ENCODE measurements around the gene CNGA2. TPM values are rescaled to one million over a fixed set of nuclear protein-coding genes. Genes with fewer than 3 reads are reported as not detected.

The CNGA2 gene
- total and polyA plus RNA-seq, 2 experiments from 2014 or later = not detected

DNA sequence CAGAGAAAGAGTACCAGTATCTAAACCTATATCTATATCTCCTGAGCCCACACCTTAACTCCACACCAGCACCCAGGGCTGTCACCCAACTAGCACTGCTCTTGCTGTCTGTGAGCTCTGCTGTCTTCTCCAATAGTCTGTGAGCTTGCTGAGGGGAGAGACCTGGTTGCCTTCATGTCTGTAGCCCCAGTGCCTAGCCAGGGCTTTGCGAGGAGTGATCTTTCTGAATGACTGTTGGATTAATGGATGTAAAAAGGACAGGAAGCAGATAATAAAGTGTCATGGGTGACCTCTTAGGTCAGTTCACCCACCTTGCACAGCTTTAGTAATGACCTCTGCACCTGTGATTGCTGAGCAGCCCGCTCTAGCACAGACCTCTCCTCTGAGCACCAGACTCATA, 30.5 kb downstream of the CNGA2 start:
- H3K9me3 Mint-ChIP-seq = peaks cover 4% of the 10 kb centered on the region; the same call in 2 of the 3 replicates
- Histone ChIP-seq H3K4me2 (no peak overlapping the region), H3K4me3 (no peak overlapping the region), H3K79me2 (replicated peaks; ENCODE audit: insufficient read depth) (no peaks in the 10 kb centered on the region), H2AFZ (no peak overlapping the region), H3K27me3 (ENCODE audit: insufficient read depth) (no peaks in the 10 kb centered on the region), H3K36me3 (ENCODE audit: insufficient read depth) (no peaks in the 10 kb centered on the region), H3F3A (replicated peaks; ENCODE audit: low read depth) (no peaks in the 10 kb centered on the region), H3K4me1 (ENCODE audit: insufficient read depth) (no peaks in the 10 kb centered on the region), H4K20me1 (replicated peaks; ENCODE audit: insufficient read depth) (no peaks in the 10 kb centered on the region), H3K9me2 (ENCODE audit: insufficient read depth) (no peaks in the 10 kb centered on the region), H3K27ac (ENCODE audit: low read depth) (no peak overlapping the region)
- no peaks in the 10 kb centered on the region for H3K4me1 Mint-ChIP-seq
- DNase-seq (ENCODE audit: low spot score) = no peak
- ATAC-seq = no peak
- peaks cover 4% of the 10 kb centered on the region for H3K27me3 Mint-ChIP-seq (ENCODE audit: insufficient read depth, low read depth, poor library complexity)
- TF ChIP-seq, protein P1, sequence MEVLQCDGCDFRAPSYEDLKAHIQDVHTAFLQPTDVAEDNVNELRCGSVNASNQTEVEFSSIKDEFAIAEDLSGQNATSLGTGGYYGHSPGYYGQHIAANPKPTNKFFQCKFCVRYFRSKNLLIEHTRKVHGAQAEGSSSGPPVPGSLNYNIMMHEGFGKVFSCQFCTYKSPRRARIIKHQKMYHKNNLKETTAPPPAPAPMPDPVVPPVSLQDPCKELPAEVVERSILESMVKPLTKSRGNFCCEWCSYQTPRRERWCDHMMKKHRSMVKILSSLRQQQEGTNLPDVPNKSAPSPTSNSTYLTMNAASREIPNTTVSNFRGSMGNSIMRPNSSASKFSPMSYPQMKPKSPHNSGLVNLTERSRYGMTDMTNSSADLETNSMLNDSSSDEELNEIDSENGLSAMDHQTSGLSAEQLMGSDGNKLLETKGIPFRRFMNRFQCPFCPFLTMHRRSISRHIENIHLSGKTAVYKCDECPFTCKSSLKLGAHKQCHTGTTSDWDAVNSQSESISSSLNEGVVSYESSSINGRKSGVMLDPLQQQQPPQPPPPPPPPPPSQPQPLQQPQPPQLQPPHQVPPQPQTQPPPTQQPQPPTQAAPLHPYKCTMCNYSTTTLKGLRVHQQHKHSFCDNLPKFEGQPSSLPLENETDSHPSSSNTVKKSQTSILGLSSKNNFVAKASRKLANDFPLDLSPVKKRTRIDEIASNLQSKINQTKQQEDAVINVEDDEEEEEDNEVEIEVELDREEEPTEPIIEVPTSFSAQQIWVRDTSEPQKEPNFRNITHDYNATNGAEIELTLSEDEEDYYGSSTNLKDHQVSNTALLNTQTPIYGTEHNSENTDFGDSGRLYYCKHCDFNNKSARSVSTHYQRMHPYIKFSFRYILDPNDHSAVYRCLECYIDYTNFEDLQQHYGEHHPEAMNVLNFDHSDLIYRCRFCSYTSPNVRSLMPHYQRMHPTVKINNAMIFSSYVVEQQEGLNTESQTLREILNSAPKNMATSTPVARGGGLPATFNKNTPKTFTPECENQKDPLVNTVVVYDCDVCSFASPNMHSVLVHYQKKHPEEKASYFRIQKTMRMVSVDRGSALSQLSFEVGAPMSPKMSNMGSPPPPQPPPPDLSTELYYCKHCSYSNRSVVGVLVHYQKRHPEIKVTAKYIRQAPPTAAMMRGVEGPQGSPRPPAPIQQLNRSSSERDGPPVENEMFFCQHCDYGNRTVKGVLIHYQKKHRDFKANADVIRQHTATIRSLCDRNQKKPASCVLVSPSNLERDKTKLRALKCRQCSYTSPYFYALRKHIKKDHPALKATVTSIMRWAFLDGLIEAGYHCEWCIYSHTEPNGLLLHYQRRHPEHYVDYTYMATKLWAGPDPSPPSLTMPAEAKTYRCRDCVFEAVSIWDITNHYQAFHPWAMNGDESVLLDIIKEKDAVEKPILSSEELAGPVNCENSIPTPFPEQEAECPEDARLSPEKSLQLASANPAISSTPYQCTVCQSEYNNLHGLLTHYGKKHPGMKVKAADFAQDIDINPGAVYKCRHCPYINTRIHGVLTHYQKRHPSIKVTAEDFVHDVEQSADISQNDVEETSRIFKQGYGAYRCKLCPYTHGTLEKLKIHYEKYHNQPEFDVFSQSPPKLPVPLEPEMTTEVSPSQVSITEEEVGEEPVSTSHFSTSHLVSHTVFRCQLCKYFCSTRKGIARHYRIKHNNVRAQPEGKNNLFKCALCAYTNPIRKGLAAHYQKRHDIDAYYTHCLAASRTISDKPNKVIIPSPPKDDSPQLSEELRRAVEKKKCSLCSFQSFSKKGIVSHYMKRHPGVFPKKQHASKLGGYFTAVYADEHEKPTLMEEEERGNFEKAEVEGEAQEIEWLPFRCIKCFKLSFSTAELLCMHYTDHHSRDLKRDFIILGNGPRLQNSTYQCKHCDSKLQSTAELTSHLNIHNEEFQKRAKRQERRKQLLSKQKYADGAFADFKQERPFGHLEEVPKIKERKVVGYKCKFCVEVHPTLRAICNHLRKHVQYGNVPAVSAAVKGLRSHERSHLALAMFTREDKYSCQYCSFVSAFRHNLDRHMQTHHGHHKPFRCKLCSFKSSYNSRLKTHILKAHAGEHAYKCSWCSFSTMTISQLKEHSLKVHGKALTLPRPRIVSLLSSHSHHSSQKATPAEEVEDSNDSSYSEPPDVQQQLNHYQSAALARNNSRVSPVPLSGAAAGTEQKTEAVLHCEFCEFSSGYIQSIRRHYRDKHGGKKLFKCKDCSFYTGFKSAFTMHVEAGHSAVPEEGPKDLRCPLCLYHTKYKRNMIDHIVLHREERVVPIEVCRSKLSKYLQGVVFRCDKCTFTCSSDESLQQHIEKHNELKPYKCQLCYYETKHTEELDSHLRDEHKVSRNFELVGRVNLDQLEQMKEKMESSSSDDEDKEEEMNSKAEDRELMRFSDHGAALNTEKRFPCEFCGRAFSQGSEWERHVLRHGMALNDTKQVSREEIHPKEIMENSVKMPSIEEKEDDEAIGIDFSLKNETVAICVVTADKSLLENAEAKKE (CRISPR knock-in tag; IDR thresholded peaks at IDR 0.05) = no peak
- TF ChIP-seq POLR2AphosphoS5 (IDR thresholded peaks at IDR 0.05; ENCODE audit: low read depth) (no peak), EZH2phosphoT487 (IDR thresholded peaks at IDR 0.05; ENCODE audit: unreplicated experiment) (no peak), EZH2 (IDR thresholded peaks at IDR 0.05; ENCODE audit: low read depth, unreplicated experiment) (no peak), ZNF331 (CRISPR knock-in tag; IDR thresholded peaks at IDR 0.05; ENCODE audit: low read depth) (no peak), STAT1 (IDR thresholded peaks at IDR 0.05; ENCODE audit: unreplicated experiment) (no peak), CREB1 (CRISPR knock-in tag; IDR thresholded peaks at IDR 0.05; ENCODE audit: low read depth) (no peak), JUNB (IDR thresholded peaks at IDR 0.05; ENCODE audit: unreplicated experiment) (no peak), ZNF114 (CRISPR knock-in tag; IDR thresholded peaks at IDR 0.05) (no peak), NANOG (IDR thresholded peaks at IDR 0.05; ENCODE audit: borderline replicate concordance) (no peak)
- TF ChIP-seq, protein P2, sequence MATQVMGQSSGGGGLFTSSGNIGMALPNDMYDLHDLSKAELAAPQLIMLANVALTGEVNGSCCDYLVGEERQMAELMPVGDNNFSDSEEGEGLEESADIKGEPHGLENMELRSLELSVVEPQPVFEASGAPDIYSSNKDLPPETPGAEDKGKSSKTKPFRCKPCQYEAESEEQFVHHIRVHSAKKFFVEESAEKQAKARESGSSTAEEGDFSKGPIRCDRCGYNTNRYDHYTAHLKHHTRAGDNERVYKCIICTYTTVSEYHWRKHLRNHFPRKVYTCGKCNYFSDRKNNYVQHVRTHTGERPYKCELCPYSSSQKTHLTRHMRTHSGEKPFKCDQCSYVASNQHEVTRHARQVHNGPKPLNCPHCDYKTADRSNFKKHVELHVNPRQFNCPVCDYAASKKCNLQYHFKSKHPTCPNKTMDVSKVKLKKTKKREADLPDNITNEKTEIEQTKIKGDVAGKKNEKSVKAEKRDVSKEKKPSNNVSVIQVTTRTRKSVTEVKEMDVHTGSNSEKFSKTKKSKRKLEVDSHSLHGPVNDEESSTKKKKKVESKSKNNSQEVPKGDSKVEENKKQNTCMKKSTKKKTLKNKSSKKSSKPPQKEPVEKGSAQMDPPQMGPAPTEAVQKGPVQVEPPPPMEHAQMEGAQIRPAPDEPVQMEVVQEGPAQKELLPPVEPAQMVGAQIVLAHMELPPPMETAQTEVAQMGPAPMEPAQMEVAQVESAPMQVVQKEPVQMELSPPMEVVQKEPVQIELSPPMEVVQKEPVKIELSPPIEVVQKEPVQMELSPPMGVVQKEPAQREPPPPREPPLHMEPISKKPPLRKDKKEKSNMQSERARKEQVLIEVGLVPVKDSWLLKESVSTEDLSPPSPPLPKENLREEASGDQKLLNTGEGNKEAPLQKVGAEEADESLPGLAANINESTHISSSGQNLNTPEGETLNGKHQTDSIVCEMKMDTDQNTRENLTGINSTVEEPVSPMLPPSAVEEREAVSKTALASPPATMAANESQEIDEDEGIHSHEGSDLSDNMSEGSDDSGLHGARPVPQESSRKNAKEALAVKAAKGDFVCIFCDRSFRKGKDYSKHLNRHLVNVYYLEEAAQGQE (IDR thresholded peaks at IDR 0.05; ENCODE audit: unreplicated experiment) = no peak
- TF ChIP-seq, protein P3, sequence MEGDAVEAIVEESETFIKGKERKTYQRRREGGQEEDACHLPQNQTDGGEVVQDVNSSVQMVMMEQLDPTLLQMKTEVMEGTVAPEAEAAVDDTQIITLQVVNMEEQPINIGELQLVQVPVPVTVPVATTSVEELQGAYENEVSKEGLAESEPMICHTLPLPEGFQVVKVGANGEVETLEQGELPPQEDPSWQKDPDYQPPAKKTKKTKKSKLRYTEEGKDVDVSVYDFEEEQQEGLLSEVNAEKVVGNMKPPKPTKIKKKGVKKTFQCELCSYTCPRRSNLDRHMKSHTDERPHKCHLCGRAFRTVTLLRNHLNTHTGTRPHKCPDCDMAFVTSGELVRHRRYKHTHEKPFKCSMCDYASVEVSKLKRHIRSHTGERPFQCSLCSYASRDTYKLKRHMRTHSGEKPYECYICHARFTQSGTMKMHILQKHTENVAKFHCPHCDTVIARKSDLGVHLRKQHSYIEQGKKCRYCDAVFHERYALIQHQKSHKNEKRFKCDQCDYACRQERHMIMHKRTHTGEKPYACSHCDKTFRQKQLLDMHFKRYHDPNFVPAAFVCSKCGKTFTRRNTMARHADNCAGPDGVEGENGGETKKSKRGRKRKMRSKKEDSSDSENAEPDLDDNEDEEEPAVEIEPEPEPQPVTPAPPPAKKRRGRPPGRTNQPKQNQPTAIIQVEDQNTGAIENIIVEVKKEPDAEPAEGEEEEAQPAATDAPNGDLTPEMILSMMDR (conservative IDR thresholded peaks at IDR 0.05; ENCODE audit: low read depth in 2 of 2) = no peak
- TF ChIP-seq, protein P4, sequence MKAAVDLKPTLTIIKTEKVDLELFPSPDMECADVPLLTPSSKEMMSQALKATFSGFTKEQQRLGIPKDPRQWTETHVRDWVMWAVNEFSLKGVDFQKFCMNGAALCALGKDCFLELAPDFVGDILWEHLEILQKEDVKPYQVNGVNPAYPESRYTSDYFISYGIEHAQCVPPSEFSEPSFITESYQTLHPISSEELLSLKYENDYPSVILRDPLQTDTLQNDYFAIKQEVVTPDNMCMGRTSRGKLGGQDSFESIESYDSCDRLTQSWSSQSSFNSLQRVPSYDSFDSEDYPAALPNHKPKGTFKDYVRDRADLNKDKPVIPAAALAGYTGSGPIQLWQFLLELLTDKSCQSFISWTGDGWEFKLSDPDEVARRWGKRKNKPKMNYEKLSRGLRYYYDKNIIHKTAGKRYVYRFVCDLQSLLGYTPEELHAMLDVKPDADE (IDR thresholded peaks at IDR 0.05) = no peak
- no peaks in the 10 kb centered on the region for H3K36me3 Mint-ChIP-seq (ENCODE audit: low read depth)
- no peak overlapping the region for H3K27ac Mint-ChIP-seq
- H3K4me3 Mint-ChIP-seq = no peak overlapping the region

Measured in GM23338 (cell line).